Stimulated activated CD4-positive, alpha-beta T cell treated with anti-CD3 and anti-CD28 coated beads, Interleukin-12 subunit alpha, Interleukin-12 subunit beta, amount 100 ng/mL, for 48 hours (primary cell): ENCODE data around the gene NPHP4.

ENCODE experiments used
- DNase-seq, 3 donors: peaks; one replicate each; pipeline ENCODE4 v3.0.0-alpha.2; 2020; ENCODE audit warnings: low read depth in 2 of 3, low spot score in 1 of 3

The NPHP4 gene

GRCh38 chr1:6004412-6005123 is 12.3 kb upstream of the NPHP4 start:
- DNase-seq, result no peak

GRCh38 chr1:6003568-6004411 is 11.6 kb upstream of the NPHP4 start:
- DNase-seq, result no peak

GRCh38 chr1:6002714-6003501 is 10.7 kb upstream of the NPHP4 start:
- no peak for DNase-seq

GRCh38 chr1:6001992-6002576 is 9.9 kb upstream of the NPHP4 start:
- DNase-seq, result no peak

GRCh38 chr1:6000444-6001288 is 8.4 kb upstream of the NPHP4 start:
- no peak for DNase-seq

GRCh38 chr1:5999711-6000443 is 7.7 kb upstream of the NPHP4 start:
- no peak for DNase-seq

GRCh38 chr1:5998906-5999301 is 6.7 kb upstream of the NPHP4 start:
- no peak for DNase-seq

- no peak for DNase-seq
These were observed 6.1 kb upstream of the NPHP4 start for GRCh38 chr1:5998051-5998905.

GRCh38 chr1:5997316-5997715 is 5.1 kb upstream of the NPHP4 start:
- no peak for DNase-seq

GRCh38 chr1:5996641-5997270 is 4.5 kb upstream of the NPHP4 start:
- DNase-seq, result no peak

- no peak for DNase-seq
These were observed 3.8 kb upstream of the NPHP4 start for GRCh38 chr1:5995871-5996630.

GRCh38 chr1:5994713-5995621 is 2.7 kb upstream of the NPHP4 start:
- DNase-seq, result peak in 2 of 3 donors; percentile 20 to 46

GRCh38 chr1:5993556-5994491 is 1.6 kb upstream of the NPHP4 start:
- DNase-seq, result peak in 1 of 3 donors; percentile 32

GRCh38 chr1:5992814-5993555 is 760 bp upstream of the NPHP4 start:
- DNase-seq, result no peak
